ENCODE measurements around the gene TEX22.

TEX22 gene

DNA sequence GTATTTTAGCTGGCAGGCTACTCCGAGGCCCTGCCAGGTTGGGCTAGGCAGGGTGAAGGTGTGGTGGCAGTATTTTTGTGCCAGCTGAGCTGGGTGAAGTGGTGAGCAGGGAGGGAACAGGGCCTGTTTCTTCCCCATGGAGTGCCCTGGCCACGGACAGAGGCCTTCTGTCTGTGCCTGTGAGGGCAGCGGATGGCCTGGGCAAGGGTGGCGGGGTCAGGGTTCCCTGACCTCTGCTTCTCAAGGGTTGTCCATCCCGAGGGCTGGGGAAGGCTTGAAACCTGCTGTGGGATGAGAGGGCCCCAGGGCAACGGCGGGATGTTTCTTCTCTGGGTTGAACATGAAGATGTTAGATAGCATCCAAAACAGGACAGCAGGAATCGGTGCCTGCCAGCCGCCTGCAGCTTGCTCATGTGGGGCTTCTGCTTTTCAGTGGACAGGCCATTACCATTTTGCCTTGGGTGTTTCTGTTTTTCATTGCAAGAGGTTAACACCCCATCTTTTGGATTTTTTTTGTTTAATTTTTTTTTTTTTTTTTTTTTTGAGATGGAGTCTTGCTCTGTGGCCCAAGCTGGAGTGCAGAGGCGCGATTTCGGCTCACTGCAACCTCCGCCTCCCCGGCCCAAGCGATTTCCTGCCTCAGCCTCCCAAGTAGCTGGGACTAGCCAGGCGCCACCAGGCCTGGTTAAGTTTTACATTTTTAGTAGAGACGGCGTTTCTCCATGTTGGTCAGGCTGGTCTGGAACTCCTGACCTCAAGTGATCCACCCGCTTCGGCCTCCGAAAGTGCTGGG, 24.6 kb downstream of the TEX22 start:
- no peak for DNase-seq

GRCh38 chr14:105423488-105424195, 25.3 kb downstream of the TEX22 start:
- DNase-seq, result no peak

DNA sequence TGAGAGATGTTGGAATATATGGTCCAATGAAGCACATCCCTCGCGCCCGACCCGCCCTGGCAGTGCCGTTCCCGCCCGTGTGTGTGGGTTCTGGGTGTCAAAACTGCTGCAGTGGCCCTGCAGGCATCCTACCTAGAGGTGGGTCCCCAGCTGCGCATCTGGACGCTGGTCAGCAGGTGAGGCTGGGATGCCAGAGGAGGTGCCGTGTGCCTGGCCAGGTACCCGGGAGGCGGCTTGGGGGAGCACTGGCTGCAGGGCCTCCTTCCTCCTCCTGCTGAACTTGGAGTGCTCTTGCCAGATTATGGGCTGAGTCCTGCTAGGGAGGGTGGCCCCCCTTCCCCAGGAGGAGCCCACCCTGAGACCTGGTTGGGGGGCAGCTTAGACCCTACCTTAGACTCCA, 26.5 kb downstream of the TEX22 start:
- no peak for DNase-seq

DNA sequence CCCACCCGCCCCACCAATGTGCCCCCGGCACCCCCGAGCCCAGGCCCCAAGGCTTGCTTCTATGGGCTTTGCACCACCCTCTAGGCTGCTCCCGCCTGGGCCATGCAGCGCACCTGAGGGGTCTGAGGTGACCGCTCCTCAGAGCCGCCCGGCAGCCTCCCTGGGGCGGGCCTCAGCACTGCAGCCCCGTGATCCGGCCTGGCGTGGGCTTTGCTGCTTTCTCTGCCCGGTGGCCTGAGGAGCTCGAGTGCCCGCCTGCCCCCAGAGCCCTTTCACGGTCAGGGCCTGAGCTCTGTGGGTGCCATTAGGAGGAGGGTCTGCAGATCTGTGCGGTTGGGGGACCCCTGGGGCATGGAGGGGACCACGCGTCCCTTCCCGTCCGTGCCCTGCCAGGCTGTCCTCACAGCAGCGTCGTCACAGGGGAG, 27.5 kb downstream of the TEX22 start:
- DNase-seq, result no peak

DNA sequence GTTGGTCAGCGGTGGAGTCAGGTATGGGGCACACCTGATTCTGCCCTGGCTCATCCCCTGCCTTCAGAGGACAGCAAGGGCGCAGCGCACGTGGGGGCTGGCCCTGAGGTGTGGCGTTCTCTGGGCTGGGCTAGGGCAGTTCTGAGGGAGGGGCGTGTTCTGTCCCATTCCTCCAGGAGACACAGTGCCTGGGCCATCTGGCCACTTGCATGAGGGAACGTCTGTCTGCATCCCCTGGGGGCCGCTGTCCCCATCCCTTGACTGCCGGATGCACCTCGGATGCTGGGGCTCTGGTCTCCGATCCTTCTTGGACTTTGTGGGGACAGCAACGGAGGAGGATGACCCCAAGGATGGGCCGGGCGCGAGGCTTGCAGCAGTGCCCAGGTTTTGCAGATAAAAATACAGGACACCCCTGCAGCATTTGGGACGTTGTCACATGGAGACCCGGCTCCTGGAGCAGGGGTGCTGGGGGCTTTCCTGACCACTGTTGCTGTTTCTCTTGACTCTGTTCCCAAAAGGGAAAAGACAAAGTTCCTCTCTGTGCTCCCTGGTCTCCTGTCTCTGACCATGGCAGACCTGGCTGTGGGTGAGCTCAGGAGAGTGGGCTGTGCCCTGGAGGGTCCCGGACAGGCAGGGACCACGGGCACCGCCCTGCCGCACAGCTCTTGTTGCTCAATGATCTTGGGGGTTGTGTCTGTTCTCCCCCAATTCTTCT, 28.2 kb downstream of the TEX22 start:
- no peak for DNase-seq

DNA sequence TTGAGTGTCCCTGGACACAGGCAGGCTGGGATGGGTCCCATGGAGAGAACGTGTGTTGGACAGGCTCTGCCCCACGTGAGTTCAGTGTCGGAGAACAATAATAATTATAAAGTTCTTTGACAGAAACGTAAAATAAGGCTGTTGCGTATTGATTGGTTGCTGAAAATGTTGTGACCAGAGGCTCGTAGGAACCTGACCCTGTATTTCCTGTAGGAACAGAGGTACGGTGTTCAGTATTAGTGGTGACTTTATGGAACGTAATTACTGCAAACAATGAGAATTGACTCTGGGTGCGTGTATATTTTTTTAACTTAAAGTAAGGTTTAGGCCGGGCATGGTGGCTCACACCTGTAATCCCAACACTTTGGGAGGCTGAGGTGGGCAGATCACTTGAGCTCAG, 29.1 kb downstream of the TEX22 start:
- DNase-seq, result no peak

DNA sequence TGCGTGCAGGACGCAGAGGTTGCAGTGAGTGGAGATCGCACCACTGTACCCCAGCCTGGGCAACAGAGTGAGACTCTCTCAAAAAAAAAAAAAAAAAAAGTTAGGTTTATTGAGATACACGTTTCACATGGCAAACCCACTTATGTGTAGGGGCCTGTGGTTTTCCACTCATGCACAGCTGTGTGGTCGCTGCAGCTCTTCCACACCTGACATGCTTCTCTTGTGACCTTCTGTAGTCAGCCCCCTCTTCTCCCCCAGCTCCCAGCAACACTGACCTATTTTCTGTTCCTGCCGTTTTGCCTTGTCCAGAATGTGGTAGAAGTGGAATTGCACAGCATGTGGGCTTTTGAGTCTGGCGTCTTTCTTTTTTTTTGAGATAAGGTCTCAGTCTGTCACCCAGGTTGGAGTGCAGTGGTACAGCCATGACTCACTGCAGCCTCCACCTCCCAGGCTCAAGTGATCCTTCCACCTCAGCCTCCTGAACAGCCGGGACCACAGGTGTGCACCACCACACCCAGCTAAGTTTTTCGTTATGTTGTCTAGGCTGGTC, 29.7 kb downstream of the TEX22 start:
- no peak for DNase-seq

DNA sequence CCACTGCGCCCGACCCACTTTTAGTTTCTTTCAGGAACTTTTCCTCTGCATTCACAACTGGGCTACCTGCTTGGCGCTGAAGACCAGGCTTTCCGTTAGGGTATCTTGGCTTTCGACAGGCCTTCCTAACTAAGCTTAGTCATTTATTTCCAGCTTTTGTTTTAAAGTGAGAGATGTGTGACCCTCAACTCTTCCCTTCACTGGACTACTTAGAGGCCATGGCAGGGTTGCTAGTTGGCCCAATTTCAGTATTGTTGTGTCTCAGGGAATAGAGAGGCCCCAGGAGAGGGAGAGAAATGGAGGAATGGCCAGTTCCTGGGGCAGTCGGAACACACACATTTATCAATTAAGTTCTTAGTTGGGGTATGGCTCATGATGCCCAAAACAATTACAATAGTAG, 31.7 kb downstream of the TEX22 start:
- no peak for DNase-seq

- DNase-seq, result peak; percentile 83
Observed at GRCh38 chr14:105430565-105430964, 32.2 kb downstream of the TEX22 start.

GRCh38 chr14:105431256-105431655, 32.9 kb downstream of the TEX22 start:
- no peak for DNase-seq

DNA sequence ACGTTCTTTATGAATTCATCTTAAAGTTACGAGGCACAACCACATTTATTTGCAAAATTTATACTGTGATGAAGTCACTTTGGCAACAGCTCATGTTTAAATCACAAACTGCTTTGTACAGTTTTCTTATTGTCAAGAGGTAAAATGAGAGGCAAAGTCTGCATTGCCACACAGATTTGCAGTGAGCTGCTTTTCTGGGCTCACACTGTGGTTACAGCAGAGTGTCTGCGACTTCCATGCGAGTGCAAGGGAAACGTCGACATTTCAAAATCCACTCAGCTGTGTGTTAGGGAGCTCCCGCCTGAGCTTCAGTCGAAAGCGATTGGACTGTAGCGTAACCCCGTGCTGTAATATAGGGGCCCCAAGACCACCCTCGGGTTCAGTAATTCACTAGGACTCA, 34.3 kb downstream of the TEX22 start:
- DNase-seq, result no peak

- no peak for DNase-seq
Observed at GRCh38 chr14:105433161-105433605, 34.8 kb downstream of the TEX22 start.

GRCh38 chr14:105436402-105436801, 38.1 kb downstream of the TEX22 start:
- no peak for DNase-seq

DNA sequence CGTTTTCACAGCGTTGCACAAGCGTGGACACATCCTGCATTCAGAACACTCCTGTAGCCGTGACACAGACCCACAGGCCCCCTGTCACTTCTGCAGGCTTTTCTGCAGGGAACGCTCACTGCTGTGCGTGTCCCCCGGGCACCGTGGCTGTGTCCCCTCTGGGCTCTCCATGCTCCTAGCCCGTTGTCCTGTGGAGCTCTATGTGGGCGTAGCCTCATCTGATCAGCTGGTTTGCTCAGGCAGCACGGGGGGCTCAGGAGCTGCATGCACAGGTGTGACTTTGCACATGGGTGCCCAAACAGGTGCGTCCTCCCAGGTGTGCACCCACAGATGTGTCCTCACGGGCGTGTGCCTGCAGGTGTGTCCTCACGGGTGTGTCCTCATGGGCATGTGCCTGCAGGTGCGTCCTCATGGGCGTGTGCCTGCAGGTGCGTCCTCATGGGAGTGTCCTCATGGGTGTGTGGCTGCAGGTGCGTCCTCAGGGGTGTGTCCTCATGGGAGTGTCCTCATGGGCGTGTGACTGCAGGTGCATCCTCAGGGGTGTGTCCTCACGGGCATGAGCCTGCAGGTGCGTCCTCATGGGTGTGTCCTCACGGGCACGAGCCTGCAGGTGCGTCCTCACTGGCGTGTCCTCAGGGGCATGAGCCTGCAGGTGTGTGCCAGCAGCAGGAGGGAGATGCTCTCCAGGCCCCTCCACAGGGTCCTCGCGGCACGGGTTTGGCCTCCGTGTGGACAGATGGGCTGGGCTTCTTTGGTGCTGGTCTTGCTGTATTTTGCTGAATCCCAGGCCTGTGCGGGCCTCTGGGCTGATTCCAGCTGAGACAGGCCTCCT, 38.8 kb downstream of the TEX22 start:
- DNase-seq, result no peak

DNA sequence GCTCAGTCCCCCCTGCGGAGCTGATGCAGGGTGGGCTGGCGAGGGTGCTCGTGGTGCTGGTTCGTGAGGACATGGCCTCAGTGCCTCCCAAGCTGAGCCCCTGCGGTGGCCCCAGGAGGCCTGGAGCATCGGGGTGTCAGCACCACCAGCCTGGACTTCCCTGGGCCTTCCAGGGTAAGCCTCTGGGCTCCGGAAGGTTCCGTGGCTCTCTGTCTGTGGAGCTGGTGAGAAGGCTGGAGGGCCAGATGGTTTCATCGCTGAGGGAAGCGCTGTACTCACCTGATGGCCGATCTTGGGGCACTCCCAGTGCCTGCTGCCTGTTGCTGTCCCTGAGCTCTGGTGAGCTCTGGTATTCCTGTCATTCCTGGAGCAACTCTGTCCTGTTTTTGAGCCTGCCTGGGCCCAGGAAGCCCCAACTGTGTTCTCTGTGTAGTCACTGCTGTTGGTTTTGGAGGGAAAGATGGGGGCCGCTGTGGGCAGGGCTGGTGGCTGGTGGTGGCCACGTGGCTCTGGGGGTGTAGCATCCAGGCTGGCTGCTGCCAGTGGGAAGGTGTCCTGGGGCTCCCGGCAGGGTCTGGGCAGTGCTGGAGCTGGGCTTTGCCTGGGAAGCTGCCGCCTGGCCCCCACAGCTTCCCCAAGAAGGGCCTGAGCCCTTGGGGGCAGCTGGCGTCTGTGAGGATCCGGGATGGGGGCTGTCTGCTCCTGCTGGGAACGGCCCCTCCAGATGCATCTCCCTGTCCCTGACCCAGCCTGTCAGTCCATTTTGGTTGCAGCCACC, 39.6 kb downstream of the TEX22 start:
- DNase-seq, result no peak

GRCh38 chr14:105439179-105439578, 40.8 kb downstream of the TEX22 start:
- no peak for DNase-seq

- no peak for DNase-seq
Observed at GRCh38 chr14:105439710-105440553, 41.6 kb downstream of the TEX22 start.

GRCh38 chr14:105440554-105440900, 42.2 kb downstream of the TEX22 start:
- no peak for DNase-seq

DNA sequence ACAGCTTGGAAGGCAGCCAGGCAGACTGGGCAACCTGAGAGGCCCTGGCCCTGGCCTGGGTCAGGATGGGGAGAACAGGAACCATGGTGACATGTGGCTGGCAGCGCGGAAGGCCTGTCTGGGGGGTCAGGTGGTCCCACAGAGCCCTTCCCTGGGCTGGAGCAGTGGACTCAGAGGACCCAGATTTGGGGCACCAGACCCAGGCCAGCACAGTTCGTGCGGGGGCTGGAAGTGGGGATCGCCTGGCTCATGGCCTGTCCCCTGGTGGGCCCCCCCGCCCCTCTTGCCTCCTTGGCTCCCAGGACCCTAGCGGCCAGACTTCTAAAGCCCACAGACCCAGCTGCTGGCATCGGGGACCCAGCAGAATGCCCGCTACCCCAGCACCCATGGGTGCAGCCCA, 42.7 kb downstream of the TEX22 start:
- no peak for DNase-seq

- no peak for DNase-seq
Observed at GRCh38 chr14:105442125-105442524, 43.8 kb downstream of the TEX22 start.

GRCh38 chr14:105442834-105443233, 44.5 kb downstream of the TEX22 start:
- no peak for DNase-seq

Data from NCI-H226 (cell line).